Activated CD4-positive, alpha-beta T cell treated with anti-CD3 and anti-CD28 coated beads for 4 hours (primary cell): ENCODE measurements around the gene SLC7A14.

Experiments
- DNase-seq, 2 donors: peaks; one replicate each; pipeline ENCODE4 v3.0.0-alpha.2; 2020

The SLC7A14 gene

DNA sequence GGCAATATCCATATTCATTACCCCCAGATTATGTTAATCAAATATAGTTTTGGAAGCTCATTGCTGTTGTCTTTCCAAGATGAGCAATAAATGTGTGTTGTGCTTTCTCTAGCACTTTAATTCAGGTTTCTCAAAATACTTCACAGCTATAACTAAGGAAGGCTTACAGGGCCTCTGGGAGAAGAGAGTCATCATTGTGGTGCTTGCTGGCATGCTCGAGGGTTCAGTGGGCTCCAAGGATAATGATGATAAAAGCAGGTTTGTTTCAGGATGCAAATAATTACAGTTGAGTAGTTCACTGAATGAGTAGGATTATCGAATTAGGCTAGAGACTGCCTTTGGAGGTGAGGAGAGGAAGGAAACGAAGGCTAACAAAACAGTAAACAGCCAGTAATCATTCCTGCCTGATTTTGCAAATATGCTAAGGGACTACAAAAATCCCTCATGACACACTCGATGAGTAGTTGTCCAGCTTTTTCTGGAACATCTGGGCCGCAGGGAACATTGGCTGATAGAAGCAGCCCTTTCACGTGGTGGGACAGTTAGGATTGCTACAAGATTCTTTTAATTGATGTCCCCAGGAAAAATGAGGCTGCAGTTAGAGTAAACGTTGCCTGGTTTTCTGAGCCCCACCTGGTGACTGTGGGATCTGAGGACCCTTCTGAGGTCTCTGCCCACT, 54.1 kb downstream of the SLC7A14 start:
- DNase-seq = no peak

DNA sequence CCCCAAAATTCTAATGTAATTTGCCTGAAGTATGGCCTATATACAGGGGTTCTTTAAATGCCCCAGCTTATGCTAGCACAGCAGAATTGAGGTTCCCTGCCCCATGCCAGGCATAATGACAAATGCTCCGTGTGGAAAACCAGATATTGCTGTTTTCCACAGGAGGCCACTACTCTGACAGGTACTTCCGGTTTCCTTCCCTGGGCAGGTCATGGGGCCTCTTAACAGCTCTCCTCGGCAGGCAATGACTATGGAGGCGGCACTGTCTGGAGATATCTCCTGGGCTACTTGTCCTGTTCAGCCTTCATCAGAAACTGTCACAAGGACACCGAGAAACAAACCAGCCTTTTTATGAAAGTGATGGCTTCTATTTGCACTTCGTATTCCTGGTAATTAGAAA, 54.8 kb downstream of the SLC7A14 start:
- DNase-seq = no peak

DNA sequence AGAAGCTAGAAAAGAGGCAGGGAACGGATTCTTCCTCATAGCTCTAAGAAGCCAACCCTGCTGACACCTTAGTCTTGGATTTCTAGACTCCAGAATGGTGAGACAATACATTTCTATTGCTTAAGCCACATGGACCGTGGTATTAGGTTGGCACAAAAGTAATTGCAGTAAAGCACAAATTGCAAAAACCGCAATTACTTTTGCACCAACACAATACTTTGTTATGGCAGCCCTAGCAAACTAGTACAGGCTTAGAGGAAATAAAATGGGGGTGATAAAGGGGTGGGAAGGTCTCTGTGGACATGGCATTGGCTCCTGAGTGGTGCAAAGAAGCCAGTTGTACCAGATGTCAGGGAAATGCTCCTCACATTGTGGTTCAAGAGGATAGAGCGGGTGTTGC, 56.0 kb downstream of the SLC7A14 start:
- DNase-seq = no peak

DNA sequence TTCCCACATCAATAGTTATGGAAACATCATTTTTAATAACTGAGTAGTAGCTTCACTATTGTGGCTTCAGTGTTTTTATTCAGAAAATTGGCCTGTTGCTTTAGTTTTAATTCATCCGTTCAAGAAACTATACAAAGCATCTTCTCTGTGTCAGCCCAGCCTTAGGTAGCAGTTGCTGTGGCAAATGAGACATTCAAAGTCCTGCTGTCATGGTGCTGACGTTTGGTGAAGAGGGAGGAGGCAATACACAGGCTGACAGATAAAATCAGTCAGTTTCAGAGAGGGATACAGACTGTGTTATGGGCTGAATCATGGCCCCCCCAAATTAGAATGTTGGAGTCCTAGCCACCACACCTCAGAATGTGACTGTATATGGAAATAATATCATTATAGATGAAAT, 56.5 kb downstream of the SLC7A14 start:
- no peak for DNase-seq

DNA sequence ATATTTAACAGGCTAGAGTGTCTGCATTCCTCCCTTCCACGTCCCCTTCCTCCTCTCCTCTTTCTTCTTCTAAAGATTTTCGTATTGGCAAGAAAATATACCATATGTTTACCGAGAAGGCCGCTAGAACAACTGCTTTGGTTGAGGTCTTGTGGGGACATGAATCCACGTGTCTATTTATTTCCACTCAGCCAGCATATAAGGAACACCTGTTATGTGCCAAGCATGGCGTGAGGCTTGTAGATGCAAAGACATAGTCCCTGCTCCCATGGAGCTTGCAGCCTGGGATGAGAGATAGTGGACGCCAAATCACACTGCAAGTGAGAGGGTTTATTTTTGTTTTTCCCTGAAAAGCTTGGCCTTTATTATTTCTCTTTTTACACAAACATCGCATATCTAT, 57.1 kb downstream of the SLC7A14 start:
- no peak for DNase-seq

GRCh38 chr3:170524073-170524472, 61.8 kb downstream of the SLC7A14 start:
- no peak for DNase-seq

DNA sequence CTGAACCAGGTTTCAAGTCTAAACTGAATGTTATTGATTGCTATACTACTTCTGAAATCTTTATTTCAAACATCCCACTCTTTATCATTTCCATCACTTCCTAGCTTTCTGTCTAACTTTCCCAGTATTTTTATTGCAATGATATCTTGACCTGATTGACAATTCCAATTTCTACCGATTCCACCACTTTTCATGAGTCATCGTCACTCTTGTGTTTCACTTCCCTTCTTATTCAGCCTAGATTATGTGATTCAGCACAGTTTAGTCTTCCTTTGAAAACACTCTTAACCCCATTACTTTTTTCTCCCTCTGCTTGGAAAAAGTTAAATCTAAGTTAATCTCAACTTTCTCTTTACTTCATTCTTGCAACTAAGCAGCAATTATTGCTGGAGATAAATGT, 62.6 kb downstream of the SLC7A14 start:
- no peak for DNase-seq

- no peak for DNase-seq
Observed at GRCh38 chr3:170522201-170522600, 63.7 kb downstream of the SLC7A14 start.

DNA sequence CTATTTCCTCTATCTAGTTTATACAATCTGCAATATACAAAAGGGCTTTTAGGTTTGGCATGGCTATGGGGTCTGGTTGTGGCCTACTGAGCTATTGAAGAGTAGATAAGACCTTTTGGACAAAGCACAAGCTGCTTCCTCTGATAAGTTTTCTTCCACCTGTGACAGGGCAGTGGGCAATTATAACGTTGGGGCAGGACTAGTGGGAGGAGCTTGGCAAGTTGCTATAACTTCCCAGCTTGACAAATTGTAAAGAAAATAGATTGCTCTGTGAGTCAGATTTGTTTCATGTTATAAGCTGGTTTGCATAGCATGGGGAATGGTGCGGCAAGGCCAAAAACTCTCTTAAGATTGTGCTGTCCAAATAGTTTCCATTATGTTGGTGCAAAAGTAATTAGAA, 64.9 kb downstream of the SLC7A14 start:
- no peak for DNase-seq

DNA sequence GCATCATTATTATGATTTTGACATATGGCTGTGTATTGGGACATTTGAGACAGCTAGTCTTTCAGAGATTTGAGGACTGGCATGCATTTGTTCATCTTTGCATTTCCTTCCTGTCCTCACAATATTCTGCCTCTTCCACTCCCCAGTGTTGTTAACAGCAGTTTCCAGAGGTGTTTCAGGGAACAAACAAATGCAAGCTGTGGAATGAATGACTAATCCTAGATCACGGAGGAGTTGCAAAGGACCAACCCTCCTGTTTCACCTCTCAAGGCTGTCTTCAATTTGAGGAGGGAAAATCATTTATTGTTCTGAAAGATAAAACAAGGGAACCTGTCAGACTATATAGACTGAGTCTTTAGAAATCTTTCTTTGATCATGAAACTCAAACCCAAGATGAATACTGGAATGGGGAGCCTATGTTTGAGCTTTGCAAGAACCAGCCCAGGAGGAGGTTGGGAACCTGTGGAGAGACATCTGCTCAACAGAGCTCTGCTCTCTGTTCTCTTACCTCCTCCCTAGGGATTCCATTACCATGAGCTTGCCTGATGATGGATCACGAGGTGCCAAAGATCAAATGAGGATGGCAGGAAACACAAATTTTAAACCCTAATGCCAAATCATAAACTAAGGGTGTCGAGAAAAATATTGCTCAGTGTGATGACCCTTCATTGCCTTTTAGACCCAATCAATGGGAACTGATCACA, 68.5 kb downstream of the SLC7A14 start:
- no peak for DNase-seq

GRCh38 chr3:170513642-170514041, 72.2 kb downstream of the SLC7A14 start:
- no peak for DNase-seq

DNA sequence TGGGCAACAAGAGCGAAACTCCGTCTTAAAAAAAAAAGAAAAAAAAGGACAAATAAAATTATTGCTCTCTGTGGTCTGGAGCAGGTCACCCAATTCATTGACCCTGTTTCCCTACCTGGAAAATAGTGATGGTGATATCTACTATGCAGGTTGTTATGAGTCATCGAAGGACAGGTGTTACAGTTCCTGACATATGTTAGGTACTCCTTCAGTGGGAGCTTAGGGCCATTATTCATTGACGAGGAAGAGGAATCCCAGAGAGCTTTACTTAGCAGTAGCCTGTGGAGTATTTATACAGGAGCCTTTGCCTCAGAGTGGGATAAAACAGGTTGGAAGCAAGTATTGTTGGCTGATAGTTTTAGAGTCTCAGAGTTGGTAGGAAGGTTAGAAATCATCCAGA, 74.5 kb downstream of the SLC7A14 start:
- DNase-seq = no peak

DNA sequence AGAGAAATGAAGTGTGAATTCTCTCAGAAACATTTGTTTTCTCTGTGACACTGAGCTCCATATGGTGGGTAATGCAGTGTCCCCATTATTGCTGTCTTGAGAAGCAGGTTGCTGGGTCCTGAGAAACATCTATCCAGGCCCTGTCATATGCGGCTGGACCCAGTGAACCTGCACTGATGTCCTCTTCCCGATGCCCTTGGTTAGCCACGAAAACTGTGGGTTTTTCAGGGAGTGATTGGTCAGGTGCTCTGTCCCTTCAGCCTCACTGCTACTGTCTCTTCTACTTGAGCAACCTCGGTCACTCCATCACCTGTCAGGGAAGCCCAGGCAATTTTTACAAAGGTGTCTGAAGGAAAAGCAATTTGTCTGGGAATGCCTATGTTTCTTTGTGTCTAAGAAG, 77.0 kb downstream of the SLC7A14 start:
- DNase-seq = no peak

GRCh38 chr3:170508291-170508690, 77.6 kb downstream of the SLC7A14 start:
- DNase-seq = no peak

- DNase-seq = no peak
Observed at GRCh38 chr3:170507063-170507462, 78.8 kb downstream of the SLC7A14 start.

- DNase-seq = no peak
Observed at GRCh38 chr3:170506556-170506955, 79.3 kb downstream of the SLC7A14 start.

DNA sequence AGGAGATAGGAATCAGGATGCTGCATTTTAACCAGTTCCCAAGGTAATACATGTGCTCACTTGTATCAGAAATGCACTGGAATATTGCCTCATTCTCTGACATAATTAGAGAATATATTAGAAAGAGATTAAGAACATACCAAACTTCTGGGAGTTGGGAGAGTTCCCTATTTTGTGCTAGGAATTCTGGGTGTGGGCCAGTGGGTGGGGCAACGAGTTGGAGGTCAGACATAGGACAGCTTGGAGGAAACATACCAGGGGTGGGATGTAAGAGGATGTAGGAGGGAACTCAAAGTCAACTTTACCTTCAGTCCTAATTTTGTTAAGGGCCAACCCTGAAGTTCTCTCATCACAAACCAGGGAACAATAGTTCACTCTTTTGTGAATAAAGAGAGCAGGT, 83.6 kb downstream of the SLC7A14 start:
- no peak for DNase-seq

- no peak for DNase-seq
Observed at GRCh38 chr3:170500995-170501394, 84.9 kb downstream of the SLC7A14 start.

GRCh38 chr3:170500462-170500861, 85.4 kb downstream of the SLC7A14 start:
- DNase-seq = no peak

DNA sequence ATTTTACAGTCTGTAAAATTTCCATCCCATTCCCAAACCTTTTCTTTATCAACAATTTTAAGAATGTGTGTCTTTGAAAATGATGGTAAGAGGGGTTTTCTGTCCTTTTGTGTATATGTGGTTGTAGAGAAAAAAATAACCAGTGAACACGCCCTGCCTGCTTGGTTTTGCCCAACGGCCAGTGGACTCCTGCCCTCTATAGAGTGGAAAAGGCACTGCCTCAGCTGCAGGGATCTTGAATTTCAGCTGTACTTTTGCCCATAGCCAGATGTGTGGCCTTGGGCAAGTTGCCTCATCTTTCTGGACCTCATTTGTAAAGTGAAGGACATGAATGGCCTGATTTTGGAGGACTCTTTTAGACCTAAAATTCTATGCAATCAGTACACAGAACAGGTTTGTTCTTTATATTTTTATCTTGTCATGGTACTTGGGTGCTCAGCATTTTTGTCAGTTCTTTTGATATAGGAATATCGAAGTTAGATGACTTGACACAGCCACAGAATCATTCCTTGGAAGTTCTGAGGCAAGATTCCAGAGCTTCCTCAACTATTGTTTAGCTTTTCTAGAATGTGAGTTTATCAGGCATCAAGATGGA, 86.2 kb downstream of the SLC7A14 start:
- no peak for DNase-seq

DNA sequence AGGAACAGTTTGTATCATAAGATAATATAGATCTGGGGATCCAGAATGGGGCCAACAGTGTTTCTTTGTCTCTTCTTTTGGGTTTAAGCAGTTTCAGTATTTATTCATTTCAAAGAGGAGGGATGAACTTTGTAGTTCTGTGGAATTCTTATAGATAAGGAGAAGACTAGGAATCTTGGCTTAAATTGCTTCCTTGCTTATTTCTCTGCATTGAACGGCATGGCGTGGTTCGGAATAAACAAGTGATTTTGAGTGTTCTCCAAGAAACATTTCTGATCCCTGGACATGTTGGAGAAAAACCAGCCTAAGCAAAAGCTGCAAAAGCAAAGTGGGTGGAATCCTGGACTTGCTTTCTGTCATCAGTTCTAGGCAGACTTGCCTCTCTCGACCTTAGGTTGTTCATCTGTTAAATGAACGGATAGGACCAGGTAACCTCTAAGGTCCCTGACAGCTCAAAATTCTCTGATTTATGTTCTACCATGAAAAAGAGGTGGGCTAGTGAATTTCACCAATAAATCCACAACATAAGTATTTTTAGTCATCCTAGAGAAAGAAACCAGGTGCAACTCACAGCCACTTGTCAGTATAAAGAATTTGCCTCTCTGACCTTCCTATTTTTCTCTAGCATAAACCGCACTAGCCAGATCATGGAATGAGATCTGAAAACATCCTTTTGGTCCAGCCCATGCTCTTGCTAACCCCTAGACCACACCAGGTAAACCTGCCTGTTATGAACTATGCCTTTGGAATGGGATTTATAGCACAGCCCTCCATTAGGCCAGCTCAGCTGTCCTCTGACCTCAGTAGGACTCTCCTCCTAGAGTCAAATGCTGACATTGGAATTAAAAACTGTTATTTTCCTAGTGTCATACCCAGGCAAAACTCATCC, 88.4 kb downstream of the SLC7A14 start:
- no peak for DNase-seq

DNA sequence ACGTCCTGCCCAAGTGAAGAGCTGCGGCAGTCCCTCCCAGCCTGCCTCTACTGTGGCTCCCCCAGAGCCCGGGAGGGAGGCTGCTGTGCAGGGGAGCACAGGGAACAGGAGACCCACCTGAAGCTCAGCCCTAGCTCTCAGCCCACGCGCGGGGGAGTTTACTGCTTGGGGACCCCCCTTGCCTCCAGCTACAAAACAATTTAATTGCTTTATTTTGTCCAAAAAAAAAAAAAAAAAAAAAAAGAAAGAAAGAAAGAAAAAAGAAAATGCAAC, 89.1 kb downstream of the SLC7A14 start:
- DNase-seq = no peak

DNA sequence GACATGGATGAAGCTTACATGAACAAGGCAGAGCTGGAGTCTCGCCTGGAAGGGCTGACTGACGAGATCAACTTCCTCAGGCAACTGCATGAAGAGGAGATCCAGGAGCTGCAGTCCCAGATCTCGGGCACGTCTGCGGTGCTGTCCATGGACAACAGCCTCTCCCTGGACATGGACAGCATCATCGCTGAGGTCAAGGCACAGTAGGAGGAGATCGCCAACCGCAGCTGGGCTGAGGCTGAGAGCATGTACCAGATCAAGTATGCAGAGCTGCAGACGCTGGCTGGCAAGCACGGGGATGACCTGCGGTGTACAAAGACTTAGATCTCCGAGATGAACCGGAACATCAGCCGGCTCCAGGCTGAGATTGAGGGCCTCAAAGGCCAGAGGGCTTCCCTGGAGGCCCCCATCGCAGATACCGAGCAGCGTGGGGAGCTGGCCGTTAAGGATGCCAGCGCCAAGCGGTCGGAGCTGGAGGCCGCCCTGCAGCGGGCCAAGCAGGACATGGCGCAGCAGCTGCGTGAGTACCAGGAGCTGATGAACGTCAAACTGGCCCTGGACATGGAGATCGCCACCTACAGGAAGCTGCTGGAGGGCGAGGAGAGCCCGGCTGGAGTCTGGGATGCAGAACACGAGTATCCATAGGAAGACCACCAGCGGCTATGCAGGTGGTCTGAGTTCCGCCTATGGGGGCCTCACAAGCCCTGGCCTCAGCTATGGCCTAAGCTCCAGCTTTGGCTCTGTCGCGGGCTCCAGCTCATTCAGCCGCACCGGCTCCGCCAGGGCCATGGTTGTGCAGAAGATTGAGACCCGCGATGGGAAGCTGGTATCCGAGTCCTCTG, 89.6 kb downstream of the SLC7A14 start:
- DNase-seq = no peak
